ENCODE results near the gene SLCO3A1. TPM values are rescaled to one million over a fixed set of nuclear protein-coding genes. Genes with fewer than 3 reads are reported as not detected.

SLCO3A1 gene
- total RNA-seq, 1 experiment from 2014 or later, result not detected

DNA sequence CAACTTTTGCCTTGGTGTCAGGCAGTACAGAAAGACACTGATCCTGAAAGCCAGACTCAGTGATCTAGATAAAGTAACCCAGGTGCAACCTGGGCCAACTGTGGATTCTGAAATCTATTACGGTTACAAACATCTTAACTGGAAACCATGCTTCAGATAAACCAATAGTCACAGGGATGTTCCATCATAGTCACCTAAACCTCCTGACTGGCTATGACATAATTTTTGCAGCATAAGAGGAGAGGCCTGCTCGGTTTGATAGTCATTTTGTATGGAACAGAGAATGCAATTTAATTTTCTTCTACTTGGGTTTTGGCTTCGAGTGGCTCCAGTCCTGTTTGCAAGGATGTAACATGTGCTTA is 3.7 kb downstream of the SLCO3A1 start:
- no peak for DNase-seq (ENCODE audit: low spot score)
- in situ Hi-C loops (cut with HindIII; ENCODE audit: low sequenced_read_pairs), result no loop called here

DNA sequence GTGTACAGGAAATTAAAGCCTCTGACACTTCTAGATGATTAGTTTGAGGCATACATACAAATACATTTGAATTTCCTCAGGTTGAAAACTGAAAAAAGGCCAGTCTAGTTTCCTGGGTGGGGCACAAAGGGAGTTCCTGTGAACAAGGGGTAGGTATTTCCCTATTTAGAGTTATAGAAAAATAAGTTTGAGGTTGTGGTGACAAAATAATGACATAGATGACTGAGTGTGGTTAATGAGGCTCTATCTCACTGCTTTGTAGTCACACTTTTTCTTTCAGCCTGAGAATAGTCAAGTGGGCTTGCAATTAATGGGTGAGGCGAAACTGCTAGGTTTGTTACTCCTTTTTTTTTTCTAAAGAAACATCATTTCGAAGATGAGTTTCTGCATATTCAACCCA is 4.3 kb downstream of the SLCO3A1 start:
- no peak for DNase-seq (ENCODE audit: low spot score)
- in situ Hi-C loops (cut with HindIII; ENCODE audit: low sequenced_read_pairs), result no loop called here

DNA sequence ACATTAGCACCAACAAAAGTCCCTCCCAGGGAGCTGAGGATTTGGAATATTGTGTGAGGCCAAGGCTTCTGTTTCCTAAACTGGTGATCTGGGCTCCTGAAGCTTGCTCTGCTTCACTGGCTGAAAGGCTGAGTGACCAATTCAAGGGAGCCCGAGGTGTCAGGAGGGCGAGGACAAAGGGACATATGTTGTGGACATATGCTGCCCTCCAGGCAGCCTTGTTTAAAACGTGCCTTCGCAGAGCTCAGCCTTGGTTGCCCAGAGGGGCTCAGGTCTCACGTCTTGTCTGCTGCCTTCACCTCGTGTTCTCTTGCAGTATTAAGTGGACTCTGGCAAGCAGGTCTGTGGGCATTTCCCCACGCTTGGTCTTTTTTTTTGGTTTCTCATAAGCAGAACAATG is 7.0 kb downstream of the SLCO3A1 start:
- in situ Hi-C loops (cut with HindIII; ENCODE audit: low sequenced_read_pairs), result no loop called here
- peak; percentile 86 for DNase-seq (ENCODE audit: low spot score)

- no peak for DNase-seq (ENCODE audit: low spot score)
- in situ Hi-C loops (cut with HindIII; ENCODE audit: low sequenced_read_pairs), result no loop called here
Observed at GRCh38 chr15:91861223-91861622, 7.7 kb downstream of the SLCO3A1 start.

GRCh38 chr15:91862891-91863504 is 9.5 kb downstream of the SLCO3A1 start:
- DNase-seq (ENCODE audit: low spot score), result peak; percentile 60
- in situ Hi-C loops (cut with HindIII; ENCODE audit: low sequenced_read_pairs), result no loop called here

- DNase-seq (ENCODE audit: low spot score), result peak; percentile 72
- in situ Hi-C loops (cut with HindIII; ENCODE audit: low sequenced_read_pairs), result no loop called here
Observed at GRCh38 chr15:91863621-91864255, 10.2 kb downstream of the SLCO3A1 start.

DNA sequence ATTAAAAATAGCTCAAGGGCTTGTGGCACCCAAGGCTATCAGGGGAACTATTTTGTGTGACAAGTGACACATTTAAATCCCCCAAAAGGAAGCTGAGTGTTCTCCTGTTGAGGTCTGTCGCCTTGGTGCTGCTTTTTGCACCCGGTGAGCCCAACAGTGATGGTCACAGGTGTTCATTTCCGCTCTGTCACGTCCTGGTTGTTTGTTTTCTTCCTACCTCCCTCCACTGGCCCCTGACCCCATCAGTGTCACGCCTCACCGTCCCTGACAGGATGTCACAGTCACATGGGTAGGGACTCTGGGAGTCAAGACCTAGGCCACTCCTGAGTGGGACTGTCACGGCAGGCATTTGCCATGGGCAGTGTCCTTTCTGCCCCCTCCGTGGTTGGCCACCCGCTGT is 11.2 kb downstream of the SLCO3A1 start:
- DNase-seq (ENCODE audit: low spot score), result no peak
- in situ Hi-C loops (cut with HindIII; ENCODE audit: low sequenced_read_pairs), result no loop called here

- no peak for DNase-seq (ENCODE audit: low spot score)
- in situ Hi-C loops (cut with HindIII; ENCODE audit: low sequenced_read_pairs), result no loop called here
Observed at GRCh38 chr15:91865486-91865885, 12.0 kb downstream of the SLCO3A1 start.

DNA sequence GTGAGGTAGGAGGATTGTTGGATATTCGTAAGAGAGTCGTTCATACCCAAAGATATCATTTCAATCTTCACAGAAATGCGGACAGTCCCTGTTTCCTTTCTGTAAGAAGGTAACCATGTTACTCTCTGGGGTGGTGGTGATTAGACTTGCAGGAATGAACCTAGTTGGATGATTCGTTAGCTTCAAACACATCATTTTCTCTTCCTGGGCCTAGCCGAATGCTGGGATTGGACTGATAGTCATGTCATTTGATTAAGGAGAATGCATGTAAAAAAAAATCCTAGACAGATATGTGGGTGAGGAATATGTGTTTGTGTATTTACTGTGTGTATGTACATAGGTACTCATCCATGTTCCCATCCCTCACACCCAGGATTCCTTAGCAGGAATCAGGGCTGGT is 12.4 kb downstream of the SLCO3A1 start:
- DNase-seq (ENCODE audit: low spot score), result no peak
- in situ Hi-C loops (cut with HindIII; ENCODE audit: low sequenced_read_pairs), result no loop called here

DNA sequence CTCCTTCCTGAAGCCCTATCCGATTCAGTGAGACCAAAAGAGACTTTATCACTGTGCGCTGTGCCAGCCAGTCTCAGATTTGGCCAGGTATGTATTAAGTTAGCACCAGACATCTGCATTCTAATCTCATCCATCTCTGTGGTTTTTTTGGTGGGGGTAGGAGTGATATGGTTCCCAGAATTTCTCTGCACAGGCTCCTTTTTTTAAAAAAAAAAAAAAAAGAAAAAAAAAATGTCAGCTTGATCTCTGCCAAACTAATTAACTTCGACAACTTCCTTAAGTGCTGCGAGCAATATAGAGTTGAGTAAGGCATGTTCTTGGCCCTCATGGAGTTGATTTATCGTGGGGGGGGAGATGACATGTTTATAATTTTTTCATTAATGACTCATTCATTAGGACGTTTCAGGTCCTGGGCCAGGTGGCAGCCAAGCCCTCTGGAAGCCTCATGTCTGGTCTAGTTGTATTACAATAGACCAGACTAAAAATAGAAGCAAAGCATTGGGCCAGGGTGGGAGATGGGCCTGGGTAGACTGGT is 12.9 kb downstream of the SLCO3A1 start:
- no peak for DNase-seq (ENCODE audit: low spot score)
- in situ Hi-C loops (cut with HindIII; ENCODE audit: low sequenced_read_pairs), result no loop called here

DNA sequence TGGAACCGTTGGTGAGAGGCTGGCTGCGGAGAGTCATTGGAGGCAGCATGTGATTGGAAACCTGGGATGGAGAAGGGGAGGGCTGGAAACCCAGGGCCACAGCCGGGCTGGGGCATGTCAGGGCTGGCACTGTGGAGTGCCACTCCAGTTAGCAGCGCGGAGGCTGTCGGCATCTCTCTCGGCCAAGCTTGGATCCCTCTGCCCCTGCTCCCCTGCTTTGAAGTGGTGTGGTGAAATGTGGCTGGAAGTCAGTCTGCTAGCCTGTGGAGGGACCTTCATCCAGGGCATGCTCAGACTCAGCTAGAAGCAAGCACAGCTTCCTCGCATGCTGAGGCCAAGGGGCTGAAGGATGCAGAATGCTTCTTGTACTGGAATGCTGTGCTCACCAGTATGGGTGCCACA is 13.5 kb downstream of the SLCO3A1 start:
- peak; percentile 78 for DNase-seq (ENCODE audit: low spot score)
- in situ Hi-C loops (cut with HindIII; ENCODE audit: low sequenced_read_pairs), result no loop called here

- no peak for DNase-seq (ENCODE audit: low spot score)
- in situ Hi-C loops (cut with HindIII; ENCODE audit: low sequenced_read_pairs), result no loop called here
Observed at GRCh38 chr15:91867581-91868026, 14.1 kb downstream of the SLCO3A1 start.

DNA sequence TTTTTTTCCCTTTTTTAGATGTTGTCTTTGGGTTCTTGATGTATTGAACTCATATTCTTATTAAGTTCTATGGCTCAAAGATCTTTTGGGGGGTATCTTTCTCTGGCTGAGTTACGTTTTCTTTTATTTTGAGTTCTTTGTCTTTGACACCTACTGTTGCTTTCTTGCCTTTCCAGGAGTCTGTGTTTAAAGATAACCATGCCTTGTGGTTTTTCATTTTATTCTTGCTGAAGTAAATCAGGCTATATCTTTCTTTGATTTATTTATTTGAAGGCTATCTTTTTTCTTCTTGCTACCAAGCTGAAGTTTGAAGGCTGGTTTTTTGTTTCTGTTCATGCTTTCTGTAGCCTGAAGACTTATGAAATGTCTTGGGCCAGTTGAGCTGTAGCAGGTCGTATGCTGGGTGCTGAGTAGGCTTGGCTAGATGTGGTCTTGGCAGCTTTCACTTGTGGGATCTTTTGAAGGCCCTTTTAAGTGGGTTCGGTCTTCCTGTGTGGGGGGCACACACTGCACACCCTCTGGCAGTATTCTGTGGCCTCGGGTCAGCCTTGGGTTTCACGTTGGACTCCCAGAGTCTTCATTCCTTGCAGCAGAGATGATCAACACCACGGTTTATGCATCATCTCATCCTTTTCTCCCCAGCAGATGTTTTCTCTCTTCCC is 17.5 kb downstream of the SLCO3A1 start:
- in situ Hi-C loops (cut with HindIII; ENCODE audit: low sequenced_read_pairs), result no loop called here
- DNase-seq (ENCODE audit: low spot score), result no peak

- DNase-seq (ENCODE audit: low spot score), result no peak
- in situ Hi-C loops (cut with HindIII; ENCODE audit: low sequenced_read_pairs), result no loop called here
Observed at GRCh38 chr15:91871837-91872236, 18.3 kb downstream of the SLCO3A1 start.

- in situ Hi-C loops (cut with HindIII; ENCODE audit: low sequenced_read_pairs), result no loop called here
- DNase-seq (ENCODE audit: low spot score), result no peak
Observed at GRCh38 chr15:91872356-91873137, 19.0 kb downstream of the SLCO3A1 start.

GRCh38 chr15:91873138-91873536 is 19.6 kb downstream of the SLCO3A1 start:
- no peak for DNase-seq (ENCODE audit: low spot score)
- in situ Hi-C loops (cut with HindIII; ENCODE audit: low sequenced_read_pairs), result no loop called here

- no peak for DNase-seq (ENCODE audit: low spot score)
- in situ Hi-C loops (cut with HindIII; ENCODE audit: low sequenced_read_pairs), result no loop called here
Observed at GRCh38 chr15:91874171-91874570, 20.7 kb downstream of the SLCO3A1 start.

- DNase-seq (ENCODE audit: low spot score), result no peak
- in situ Hi-C loops (cut with HindIII; ENCODE audit: low sequenced_read_pairs), result no loop called here
Observed at GRCh38 chr15:91874992-91875660, 21.6 kb downstream of the SLCO3A1 start.

- peak; percentile 55 for DNase-seq (ENCODE audit: low spot score)
- in situ Hi-C loops (cut with HindIII; ENCODE audit: low sequenced_read_pairs), result no loop called here
Observed at GRCh38 chr15:91876187-91876586, 22.7 kb downstream of the SLCO3A1 start.
